GM23248 (cell line): ENCODE measurements around the gene FLT1.

ENCODE experiments used
- EZH2 ChIP-seq: fragments of 200-600 bp; sonication (generic); IDR thresholded peaks from 2 replicates; pipeline ENCODE4 v1.6.1; 2018; ENCODE audit warnings: antibody characterized with exemption, mild to moderate bottlenecking; ENCODE audit not compliant: insufficient read depth, poor library complexity, severe bottlenecking
- EZH2phosphoT487 ChIP-seq: fragments of 200-600 bp; sonication (generic); IDR thresholded peaks from 2 replicates; pipeline ENCODE4 v1.6.1; 2018; ENCODE audit warnings: antibody characterized with exemption, moderate library complexity, mild to moderate bottlenecking, low read depth; ENCODE audit not compliant: insufficient read depth

DNA sequence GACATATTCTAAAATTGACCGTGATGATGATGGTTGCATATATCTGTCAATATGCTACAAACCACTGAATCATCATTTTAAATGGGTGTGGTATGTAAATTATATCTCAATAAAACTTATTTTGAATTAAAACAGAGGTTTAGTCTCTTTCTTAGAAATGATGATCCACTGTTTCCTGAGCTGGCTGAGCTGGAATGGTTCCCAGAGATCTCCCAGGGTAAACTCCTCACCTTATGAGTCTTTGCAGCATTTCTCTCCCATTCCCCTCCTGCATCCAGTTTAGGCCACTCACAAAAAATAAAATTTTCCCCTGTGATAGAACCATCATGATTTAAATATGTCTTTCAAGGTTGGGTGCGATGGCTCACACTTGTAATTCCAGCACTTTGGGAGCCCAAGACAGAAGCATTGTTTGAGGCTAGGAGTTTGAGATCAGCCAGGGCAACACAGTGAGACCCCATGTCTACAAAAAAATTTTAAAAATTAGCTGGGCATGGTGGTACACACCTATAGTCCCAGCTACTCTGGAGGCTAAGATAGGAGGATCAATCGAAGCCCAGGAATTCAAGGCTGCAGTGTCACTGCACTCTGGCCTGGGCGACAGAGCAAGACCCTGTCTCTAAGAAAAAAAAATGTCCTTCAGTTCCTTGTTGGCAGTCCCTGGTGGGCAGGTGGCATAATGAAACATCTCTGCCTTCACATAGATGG, 46.1 kb downstream of the FLT1 start:
- TF ChIP-seq EZH2 (no peak), EZH2phosphoT487 (no peak)
